GM18507 (cell line): ENCODE data around the gene TMEM63B.
A peak's percentile ranks its signal among the peaks of the same experiment; 100 is the strongest.
"Not testable (repeated sequence)": the region's sequence is repeated elsewhere in the genome, so short reads cannot be mapped to it uniquely, and the experiment has no call there.

Experiments used
- DNase-seq: peaks from one replicate; pipeline ENCODE4 v3.0.0; 2011; ENCODE audit warnings: low read depth; ENCODE audit not compliant: insufficient read length; ENCODE audit errors: extremely low spot score
- FAIRE-seq: peaks from 2 replicates; lab custom pipeline; 2011; peaks lifted over from hg19 to GRCh38; lab: Jason Lieb, UNC

TMEM63B gene

GRCh38 chr6:44135875-44136274 lies 8.5 kb downstream of the TMEM63B start:
- FAIRE-seq (no peak), DNase-seq (no peak)

- DNase-seq (no peak), FAIRE-seq (no peak)
Observed at GRCh38 chr6:44138717-44139350, 11.5 kb downstream of the TMEM63B start.

GRCh38 chr6:44139351-44139743 lies 12.0 kb downstream of the TMEM63B start:
- FAIRE-seq (no peak), DNase-seq (no peak)

GRCh38 chr6:44142835-44143234 lies 15.5 kb downstream of the TMEM63B start:
- no peak for FAIRE-seq
- no peak for DNase-seq

GRCh38 chr6:44143731-44144130 lies 16.4 kb downstream of the TMEM63B start:
- no peak for DNase-seq
- FAIRE-seq, result no peak

GRCh38 chr6:44144536-44144935 lies 17.2 kb downstream of the TMEM63B start:
- not testable (repeated sequence) for DNase-seq, FAIRE-seq

GRCh38 chr6:44145839-44146238 lies 18.5 kb downstream of the TMEM63B start:
- DNase-seq (no peak), FAIRE-seq (no peak)

- FAIRE-seq (no peak), DNase-seq (no peak)
Observed at GRCh38 chr6:44146685-44147084, 19.3 kb downstream of the TMEM63B start.

- no peak for DNase-seq
- FAIRE-seq, result no peak
Observed at GRCh38 chr6:44147256-44147655, 19.9 kb downstream of the TMEM63B start.

- FAIRE-seq (no peak), DNase-seq (no peak)
Observed at GRCh38 chr6:44148306-44148705, 21.0 kb downstream of the TMEM63B start.

- no peak for DNase-seq
- no peak for FAIRE-seq
Observed at GRCh38 chr6:44149369-44150012, 22.1 kb downstream of the TMEM63B start.

- no peak for FAIRE-seq
- no peak for DNase-seq
Observed at GRCh38 chr6:44150317-44150917, 23.1 kb downstream of the TMEM63B start.

- peak; percentile 90 for FAIRE-seq
- peak; percentile 74 for DNase-seq
Observed at GRCh38 chr6:44151348-44152108, 24.2 kb downstream of the TMEM63B start.

GRCh38 chr6:44152109-44152461 lies 24.7 kb downstream of the TMEM63B start:
- FAIRE-seq, result no peak

GRCh38 chr6:44152533-44152932 lies 25.2 kb downstream of the TMEM63B start:
- no peak for DNase-seq
- no peak for FAIRE-seq

More at GRCh38 chr6:44152109-44152461, 24.7 kb downstream of the TMEM63B start:
- DNase-seq, result no peak

GRCh38 chr6:44154067-44154466 lies 26.7 kb downstream of the TMEM63B start:
- DNase-seq (no peak), FAIRE-seq (no peak)

GRCh38 chr6:44156494-44157151 lies 29.3 kb downstream of the TMEM63B start:
- FAIRE-seq, result no peak
- DNase-seq, result no peak

GRCh38 chr6:44157152-44157521 lies 29.8 kb downstream of the TMEM63B start:
- DNase-seq (no peak), FAIRE-seq (no peak)

- FAIRE-seq (no peak), DNase-seq (no peak)
Observed at GRCh38 chr6:44158770-44159228, 31.4 kb downstream of the TMEM63B start, which contains the start of gene CAPN11. CAPN11 (plus strand) TSS chr6:44158820; CDS start chr6:44158849, 29 bp downstream.

- FAIRE-seq (no peak), DNase-seq (no peak)
Observed at GRCh38 chr6:44161997-44162338, 34.6 kb downstream of the TMEM63B start.
